Gastrocnemius medialis (tissue), 4 donors: ENCODE data around the gene TMEM218.

Experiments used
- POLR2A ChIP-seq, 2 donors: fragments of 450-650 bp; IDR thresholded peaks; one replicate each; pipeline ENCODE4 v1.6.1; 2017; ENCODE audit warnings: antibody characterized with exemption in 2 of 2, mild to moderate bottlenecking in 2 of 2, moderate library complexity in 2 of 2
- TF ChIP-seq, protein P1 (sequence below), 5 experiments: fragments of 450-650 bp in 3 of 5; fragments of 200-600 bp in 2 of 5; sonication (generic) in 2 of 5; IDR thresholded peaks in 4 of 5; conservative IDR thresholded peaks in 1 of 5; 1 replicate in 4 of 5; 2 replicates in 1 of 5; pipeline ENCODE4 v1.5.1; 2016 to 2019; ENCODE audit warnings: antibody characterized with exemption in 5 of 5, mild to moderate bottlenecking in 3 of 5, moderate library complexity in 3 of 5

DNA sequence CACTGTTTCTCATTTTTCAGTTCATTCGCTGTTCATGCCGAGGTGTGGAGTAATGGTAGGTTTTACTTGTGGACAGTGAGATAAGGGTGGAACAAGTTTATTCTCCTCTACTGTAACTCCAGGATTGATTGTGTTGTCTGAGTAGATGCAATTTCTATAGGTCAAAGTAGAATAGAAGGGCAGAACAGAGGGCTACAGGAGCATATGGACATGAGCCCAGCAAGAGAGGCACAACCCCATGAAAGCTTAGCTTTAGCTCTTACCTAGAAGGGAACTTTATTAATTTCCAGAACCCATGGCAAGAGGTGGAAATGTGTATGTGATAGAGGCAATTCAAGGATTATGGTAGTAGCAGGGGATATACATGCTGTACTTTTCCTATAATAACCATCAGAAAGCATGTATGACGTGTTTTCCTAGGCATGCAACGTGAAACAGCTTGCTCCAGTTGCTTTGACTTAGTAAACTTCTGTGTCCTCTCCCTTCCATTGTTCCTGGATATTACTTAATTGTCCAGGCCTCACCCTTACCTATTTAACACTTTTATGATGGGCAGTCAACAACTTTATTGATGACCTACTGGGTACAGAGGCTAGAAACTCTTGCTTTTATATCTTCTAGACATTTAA lies 62.1 kb downstream of the TMEM218 start:
- no peak for TF ChIP-seq POLR2A (IDR thresholded peaks at IDR 0.05)
- TF ChIP-seq, protein P1, sequence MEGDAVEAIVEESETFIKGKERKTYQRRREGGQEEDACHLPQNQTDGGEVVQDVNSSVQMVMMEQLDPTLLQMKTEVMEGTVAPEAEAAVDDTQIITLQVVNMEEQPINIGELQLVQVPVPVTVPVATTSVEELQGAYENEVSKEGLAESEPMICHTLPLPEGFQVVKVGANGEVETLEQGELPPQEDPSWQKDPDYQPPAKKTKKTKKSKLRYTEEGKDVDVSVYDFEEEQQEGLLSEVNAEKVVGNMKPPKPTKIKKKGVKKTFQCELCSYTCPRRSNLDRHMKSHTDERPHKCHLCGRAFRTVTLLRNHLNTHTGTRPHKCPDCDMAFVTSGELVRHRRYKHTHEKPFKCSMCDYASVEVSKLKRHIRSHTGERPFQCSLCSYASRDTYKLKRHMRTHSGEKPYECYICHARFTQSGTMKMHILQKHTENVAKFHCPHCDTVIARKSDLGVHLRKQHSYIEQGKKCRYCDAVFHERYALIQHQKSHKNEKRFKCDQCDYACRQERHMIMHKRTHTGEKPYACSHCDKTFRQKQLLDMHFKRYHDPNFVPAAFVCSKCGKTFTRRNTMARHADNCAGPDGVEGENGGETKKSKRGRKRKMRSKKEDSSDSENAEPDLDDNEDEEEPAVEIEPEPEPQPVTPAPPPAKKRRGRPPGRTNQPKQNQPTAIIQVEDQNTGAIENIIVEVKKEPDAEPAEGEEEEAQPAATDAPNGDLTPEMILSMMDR (IDR thresholded peaks at IDR 0.05 in 4 of 5, conservative IDR thresholded peaks at IDR 0.05 in 1 of 5) = no peak
